Retinal pigment epithelial cell (primary cell): Measurements from ENCODE around the gene ORMDL3.

Experiments
- DNase-seq: peaks from one replicate; pipeline ENCODE4 v3.0.0-alpha.2; 2010; ENCODE audit warnings: low read depth
- H3K4me3 ChIP-seq: 2 replicates; pipeline ENCODE4 v1.5.1; 2011; ENCODE audit warnings: mild to moderate bottlenecking, low read length, control low read depth, moderate library complexity
- TF ChIP-seq, protein P1 (sequence below): conservative IDR thresholded peaks from 2 replicates; pipeline ENCODE4 v1.5.1; 2011; ENCODE audit warnings: low read depth, low read length, control low read depth, inconsistent platforms

Gene ORMDL3

DNA sequence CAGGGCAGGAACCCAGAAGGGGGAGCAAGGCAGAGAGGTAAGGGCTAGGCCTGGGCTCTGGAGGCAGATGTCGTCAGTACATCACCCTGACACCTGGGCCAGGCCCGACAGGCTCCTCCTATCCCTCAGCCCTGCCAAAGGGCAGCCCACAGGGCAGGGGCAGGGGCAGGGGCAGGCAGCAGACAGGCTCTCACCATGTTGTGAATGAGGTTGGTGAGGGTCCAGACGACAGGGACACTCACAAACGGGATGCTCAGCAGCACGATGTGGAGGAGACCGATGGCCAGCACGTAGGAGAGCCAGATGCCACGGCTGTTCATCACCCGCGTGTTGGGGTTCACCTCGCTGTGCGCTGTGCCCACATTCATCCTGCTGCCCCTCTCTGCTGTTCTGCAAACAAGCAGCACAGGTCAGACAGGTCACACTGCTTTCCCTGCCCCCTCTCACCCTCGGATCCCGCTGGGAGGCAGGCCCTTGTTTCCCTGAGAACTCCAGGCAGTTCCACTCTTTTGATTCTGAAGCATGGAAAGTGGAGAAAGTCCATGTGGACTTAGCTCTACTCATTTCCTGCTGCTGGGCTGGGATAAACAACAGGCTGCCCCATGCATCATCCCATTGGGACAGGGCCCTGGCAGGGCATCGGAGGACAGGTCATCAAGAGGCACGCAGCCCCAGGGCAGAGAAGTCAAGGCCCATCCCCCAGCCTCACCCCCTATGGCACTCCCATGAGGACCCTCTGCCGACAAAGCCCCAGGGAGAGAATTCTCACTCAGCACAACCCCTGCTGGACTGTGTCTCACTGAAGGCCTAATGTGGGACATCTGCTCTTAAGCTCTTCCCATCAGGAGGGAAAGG is 3.3 kb downstream of the ORMDL3 start:
- no peak for DNase-seq
- TF ChIP-seq, protein P1, sequence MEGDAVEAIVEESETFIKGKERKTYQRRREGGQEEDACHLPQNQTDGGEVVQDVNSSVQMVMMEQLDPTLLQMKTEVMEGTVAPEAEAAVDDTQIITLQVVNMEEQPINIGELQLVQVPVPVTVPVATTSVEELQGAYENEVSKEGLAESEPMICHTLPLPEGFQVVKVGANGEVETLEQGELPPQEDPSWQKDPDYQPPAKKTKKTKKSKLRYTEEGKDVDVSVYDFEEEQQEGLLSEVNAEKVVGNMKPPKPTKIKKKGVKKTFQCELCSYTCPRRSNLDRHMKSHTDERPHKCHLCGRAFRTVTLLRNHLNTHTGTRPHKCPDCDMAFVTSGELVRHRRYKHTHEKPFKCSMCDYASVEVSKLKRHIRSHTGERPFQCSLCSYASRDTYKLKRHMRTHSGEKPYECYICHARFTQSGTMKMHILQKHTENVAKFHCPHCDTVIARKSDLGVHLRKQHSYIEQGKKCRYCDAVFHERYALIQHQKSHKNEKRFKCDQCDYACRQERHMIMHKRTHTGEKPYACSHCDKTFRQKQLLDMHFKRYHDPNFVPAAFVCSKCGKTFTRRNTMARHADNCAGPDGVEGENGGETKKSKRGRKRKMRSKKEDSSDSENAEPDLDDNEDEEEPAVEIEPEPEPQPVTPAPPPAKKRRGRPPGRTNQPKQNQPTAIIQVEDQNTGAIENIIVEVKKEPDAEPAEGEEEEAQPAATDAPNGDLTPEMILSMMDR, result peak; percentile 21
- H3K4me3 ChIP-seq, result no peak overlapping the region

DNA sequence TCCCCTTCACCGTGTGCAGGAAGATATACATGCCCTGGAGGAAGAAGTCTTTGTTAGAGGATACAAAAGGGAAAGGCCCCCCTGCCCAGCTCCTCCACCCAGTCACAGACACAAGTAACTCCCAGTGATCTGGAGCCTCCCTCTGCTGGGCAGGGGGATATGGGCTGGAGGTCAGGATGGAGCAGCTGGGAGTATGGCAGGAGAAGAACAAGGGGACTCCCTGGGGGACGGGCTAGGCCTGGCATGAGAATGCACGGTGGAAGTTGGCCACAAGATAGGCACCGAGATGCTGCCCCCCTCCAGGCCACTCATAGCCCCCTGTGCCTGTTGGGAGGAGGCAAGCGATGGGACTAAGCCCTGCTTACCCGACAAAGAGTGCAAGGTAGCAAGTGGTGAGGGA is 4.2 kb downstream of the ORMDL3 start:
- no peak for DNase-seq
- no peak overlapping the region for H3K4me3 ChIP-seq
- TF ChIP-seq, protein P1, result no peak

DNA sequence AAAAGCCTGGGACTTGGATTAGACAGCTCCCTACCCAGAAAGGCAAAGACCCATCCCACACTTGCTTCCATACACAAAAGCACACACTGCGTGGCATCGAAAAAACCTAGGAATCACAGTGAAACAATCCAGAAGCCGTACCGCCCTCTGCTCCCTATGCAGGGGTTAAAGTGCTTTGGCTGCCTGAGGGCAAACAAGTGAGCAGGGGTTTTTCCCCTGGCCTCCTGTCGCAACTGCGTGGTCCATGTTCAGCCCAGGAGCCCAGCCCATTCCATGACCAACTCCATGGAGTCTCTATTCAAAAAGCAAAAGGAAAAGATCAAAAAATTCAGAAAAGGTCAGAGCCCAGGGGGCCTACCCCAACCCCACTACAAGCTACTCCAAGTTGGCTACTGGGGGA is 5.4 kb downstream of the ORMDL3 start:
- TF ChIP-seq, protein P1, result no peak
- H3K4me3 ChIP-seq, result no peak overlapping the region
- DNase-seq, result no peak

DNA sequence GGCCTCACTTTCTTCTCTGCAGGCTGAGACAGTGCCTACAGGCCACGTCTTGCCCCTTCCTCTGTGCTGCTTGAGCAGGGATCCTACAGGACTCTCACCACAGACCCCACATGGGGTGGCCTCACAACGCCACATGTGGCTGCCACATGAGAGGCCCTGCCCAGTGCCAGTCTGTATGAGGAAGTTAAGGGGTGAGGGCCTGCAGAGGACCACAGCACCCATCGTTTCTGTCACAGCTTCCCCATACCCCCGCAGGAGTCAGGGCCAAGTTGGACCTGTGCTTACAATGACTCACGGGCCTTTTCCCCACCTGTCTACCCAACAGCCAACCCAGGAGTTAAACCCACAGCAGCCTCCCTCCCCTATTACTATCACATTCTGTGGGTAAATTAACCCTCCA is 6.1 kb downstream of the ORMDL3 start:
- TF ChIP-seq, protein P1, result no peak
- H3K4me3 ChIP-seq, result no peak overlapping the region
- DNase-seq, result no peak

DNA sequence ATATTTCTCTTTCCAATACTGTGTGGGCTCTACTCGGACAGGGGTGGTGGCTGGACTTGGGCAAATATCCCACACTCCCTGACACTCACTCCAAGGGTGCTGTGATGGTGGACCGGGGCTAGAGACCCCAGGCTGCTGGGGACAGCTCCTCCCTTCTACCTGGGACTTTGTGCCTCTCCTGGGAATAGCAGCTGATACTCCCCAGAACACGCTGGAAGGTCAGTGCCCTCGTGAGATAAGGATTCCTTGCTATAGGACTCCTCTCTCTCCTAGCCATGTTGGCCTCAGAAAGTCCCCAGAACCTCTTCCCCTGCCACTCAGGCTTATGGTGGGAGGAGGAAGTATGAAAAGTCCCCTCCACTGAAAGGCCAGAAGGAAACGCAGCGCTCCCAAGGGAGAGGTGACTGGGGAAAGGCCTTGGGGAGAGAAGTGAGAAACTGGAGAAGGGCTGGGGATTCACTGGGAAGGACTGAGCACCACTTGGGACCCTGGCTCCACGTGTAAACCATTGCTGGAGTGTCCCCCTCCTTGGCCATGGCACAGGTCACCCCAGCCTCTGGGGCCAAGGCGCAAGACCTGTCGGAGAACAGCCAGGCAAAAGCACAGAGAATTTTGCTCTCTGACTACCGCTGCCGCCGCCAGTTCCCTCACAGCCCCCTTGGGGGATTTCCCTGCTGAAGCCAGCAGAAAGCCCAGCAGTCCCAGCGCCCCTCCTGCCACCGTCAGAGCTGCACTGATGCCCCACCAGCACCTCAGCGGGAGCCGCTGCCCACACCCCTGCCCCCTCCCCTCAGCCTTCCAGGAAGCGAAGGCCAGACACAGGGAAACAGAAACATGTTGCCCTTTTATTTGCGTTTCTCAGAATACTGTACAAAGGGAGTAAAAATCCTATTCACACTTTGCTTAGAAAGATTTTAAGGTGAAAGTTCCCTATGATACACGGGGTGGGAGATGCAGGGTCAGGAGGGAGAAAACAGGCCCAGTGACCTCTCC is 6.9 kb downstream of the ORMDL3 start:
- no peak overlapping the region for H3K4me3 ChIP-seq
- TF ChIP-seq, protein P1, result no peak
- DNase-seq, result no peak

DNA sequence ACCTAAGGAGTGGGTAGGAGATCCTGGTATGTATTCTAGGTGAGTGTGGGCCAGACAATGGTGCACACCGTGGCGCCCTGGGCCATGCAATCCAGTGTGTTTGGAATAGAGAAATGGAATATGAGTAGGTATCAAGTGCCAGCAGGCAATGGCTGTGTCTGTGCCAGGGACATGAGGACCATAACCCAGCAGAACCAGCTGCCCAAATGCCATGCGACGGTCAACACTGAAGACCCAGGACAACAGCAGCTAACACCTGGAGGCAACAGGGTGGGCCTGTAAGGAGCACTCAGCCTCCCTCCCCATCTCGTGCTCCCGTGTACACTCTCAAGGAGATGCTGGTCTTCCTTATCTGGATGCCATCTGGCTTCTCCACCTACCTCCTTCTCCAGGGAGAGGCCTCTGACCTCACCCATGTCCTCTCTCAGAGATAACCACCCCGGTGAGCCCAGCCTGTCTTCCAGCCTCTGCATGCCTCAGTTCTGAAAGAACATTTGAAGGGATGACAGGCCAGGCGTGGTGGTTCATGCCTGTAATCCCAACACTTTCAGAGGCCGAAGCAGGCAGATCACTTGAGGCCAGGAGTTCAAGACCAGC is 8.2 kb downstream of the ORMDL3 start:
- TF ChIP-seq, protein P1, result no peak
- no peak overlapping the region for H3K4me3 ChIP-seq
- no peak for DNase-seq
